Superior temporal gyrus (tissue), 1 donor: ENCODE results near the gene SUN1.
A peak's percentile ranks its signal among the peaks of the same experiment; 100 is the strongest.
"Not testable (repeated sequence)": the region's sequence is repeated elsewhere in the genome, so short reads cannot be mapped to it uniquely, and the experiment has no call there.

Experiments used
- DNase-seq: peaks from one replicate; pipeline ENCODE4 v3.0.0-alpha.2; 2016; ENCODE audit errors: extremely low spot score

The SUN1 gene

GRCh38 chr7:832167-832967 lies at the start of gene SUN1:
Gene SUN1 (plus strand): TSS chr7:832476. CDS start chr7:832525, 49 bp downstream.
- no peak for DNase-seq

DNA sequence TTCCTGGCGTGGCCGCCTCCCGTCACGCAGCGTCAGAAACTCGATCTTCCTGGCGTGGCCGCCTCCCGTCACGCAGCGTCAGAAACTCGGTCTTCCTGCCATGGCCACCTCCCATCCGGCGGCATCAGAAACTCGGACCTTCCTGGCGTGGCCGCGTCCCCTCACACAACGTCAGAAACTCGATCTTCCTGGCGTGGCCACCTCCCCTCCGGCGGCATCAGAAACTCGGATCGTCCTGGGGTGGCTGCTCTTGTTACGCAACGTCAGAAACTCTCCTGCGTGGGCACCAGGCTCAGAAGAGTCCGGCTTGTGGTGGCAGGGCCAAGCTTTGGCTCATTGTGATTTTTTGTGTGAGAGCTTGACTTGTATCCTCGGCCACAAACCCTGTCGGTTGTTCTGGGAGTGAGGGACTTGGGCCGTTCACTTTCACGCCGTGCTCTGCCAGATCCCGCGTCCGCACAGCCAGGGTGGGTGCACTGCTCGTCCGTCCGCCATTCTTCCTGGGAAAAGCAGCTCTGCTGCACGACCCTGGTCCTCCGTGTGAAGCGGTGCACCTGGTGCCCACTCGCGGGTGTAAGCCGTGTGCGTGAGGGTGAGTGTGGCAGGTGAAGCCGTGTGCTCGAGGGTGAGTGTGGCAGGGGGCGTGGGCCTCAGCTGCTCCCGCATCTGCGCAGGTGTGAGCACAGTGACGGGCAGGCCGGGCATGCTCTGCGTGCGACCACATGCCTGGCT lies 49.4 kb upstream of the SUN1 start:
- DNase-seq = no peak

DNA sequence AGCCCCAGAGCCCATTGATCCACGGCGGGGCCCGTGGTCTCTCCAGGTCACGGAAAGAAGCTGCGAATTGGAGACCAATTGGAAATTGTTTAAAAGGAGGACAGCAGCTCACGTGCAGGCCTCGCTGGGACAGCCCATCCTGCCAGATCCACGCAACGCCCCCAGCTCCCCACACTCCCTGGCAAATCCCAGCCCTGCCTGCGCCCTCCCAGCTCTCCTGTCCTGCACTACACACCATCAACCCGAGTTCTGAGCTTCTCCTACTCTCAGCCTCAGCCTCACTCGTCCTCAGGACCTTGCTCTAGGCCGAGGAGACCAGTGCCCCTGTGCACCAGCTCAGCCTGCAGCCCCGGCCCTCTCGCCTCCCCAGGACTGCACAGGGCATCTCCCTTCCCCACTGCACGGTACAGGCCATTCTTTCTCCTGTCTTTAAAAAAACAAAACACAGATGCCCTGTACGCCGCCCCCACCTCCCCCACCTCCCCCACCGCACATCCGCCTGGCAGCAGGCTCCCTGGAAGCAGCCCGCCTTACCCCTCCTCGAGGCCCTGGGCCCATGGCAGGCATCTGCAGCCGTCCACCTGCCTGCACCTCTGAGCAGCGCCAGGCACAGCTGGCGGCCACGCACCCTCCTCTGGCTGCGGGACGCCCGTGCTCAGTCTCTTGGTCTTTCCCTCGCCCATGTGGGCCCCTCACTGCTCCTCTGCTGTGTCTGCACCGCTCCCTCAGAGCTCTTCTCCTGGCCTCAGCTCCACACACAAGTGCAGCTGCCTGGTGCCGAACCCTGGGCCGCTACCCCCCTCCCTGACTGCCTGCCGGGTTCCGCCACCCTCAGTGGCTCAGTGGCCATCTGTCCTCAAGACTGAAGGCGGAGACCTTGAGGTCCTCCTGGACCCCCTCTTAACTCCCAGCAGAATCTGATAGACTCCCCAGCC lies 48.5 kb upstream of the SUN1 start:
- no peak for DNase-seq

DNA sequence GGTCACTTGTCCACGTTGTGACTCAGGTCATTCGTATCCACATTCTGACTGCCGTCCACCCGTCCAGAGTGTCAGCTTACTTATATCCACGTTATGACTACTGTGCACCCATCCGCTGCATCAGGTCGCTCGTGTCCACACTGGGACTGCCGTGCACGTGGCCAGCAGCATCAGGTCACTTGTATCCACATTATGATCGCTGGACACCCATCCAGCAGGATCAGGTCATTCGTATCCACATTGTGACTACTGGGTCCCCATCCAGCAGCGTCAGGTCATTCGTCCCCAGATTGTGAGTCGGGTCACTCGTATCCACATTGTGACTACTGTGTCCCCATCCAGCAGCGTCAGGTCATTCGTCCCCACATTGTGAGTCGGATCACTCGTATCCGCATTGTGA lies 47.3 kb upstream of the SUN1 start:
- no peak for DNase-seq

DNA sequence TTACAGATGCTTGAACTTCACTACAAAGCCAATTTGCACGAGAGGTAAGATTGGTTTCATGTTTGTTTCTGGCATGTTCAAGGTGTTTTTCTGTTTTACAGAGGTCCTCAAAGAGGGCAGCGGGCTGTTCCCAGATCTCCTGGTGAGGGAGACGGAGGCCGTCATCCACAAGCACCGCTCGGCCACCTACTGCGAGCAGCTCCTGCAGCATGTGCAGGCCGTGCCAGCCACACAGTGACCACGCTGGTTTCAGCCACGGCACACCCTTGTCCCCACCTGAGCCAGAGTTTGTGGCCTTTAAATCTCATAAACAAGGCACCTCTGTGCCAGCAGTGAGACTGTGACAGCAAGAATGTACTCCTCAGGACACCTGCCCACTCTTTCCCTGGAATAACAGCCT lies 46.9 kb upstream of the SUN1 start:
- no peak for DNase-seq

- DNase-seq = peak; percentile 73
Measured at GRCh38 chr7:786472-787255, 45.6 kb upstream of the SUN1 start.

DNA sequence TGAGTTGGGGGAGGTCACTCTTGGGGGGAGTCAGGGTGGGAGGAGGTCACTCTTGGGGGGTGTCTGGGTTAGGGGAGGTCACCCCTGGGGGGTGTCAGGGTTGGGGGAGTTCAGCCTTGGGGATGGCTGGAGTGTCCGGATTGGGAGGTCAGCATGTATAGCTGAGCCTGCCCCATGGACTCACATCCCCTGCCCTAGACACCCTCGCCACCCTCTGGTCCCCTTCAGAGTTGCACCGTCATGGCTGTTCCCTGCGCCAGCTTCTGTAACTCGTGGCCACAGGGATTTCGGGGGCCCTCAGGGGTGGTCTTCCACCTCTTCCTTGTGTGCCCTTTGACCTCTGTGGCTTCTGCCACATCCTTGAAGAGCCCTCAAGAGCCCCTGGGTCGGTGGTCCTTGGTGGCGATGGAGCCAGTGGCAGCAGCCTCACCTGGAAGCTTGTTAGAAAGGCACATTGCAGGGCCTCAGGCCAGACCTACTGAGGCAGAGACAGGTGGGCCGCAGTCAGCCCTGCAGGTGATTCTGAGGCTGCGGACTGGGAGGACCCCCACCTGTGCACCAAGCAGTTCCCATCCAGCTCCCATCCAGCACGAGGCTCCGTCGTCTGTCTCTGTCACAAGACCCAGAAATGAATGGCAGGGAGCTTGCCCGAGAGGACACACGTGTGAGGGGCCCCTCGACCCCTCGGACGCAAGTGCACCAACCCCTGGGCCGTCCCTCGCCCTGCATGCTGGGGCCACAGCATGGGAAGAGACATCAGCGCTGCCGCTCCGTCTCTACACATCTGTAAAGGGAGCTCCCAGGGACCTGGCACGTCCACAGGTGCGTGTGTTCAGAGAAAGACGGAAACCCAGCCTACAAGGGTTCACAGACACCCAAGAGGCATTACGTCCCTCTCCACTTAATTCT lies 44.7 kb upstream of the SUN1 start:
- no peak for DNase-seq

DNA sequence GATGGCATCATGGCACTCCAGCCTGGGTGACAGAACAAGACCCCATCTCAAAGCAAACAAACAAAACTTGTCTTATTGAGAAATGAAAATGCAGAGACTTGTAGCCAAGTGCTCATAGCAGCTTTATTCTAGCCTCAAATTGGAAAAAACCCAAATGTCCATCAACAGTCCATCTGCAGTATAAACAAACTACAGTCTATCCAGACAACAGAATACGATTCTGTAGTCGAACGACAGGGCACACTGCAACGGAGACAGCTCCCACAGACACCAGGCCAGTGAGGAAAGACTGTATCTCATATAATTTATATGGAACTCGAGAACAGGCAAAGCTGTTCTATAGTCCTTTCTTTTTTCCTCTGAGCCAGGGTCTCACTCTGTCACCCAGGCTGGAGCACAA lies 40.8 kb upstream of the SUN1 start:
- no peak for DNase-seq

DNA sequence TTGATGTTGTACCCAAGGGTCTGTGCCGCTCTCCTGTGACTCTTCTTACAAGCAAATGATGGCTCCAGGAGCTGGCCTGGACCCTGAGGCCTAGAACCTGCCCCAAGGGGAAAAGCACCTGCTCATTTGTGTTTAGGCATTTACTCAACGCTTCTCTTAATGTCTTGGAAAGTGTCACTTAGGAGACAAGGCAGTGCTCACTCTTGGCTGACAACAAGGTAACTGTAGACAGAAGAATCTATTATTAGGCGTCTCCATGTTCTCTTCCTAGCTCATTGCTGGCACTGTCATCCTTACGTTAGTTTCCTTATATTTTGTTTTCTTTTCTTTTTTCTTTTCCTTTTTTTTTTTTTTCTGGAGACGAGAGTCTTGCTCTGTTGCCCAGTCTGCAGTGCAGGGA lies 38.1 kb upstream of the SUN1 start:
- DNase-seq = no peak

DNA sequence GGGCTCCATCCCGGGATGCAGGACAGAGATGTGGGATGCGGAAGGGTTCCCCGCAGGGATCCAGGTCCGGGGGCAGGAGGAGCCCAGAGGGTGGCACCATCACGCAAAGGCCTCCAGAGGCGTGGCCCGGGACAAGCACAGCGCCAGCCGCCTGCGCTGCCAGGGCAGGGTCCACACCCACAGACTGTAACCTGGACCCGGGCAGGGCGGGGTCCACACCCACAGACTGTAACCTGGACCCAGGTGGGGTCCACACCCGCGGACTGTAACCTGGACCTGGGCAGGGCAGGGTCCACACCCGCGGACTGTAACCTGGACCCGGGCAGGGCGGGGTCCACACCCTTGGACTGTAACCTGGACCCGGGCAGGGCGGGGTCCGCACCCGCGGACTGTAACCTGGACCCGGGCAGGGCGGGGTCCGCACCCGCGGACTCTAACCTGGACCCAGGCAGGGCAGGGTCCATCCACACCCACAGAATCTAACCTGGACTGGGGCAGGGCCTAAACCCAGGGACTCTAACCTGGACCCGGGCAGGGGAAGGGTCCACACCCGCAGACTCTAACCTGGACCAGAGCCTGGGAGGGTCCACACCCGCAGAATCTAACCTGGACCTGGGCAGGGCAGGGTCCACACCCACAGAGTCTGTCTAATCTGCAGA lies 37.5 kb upstream of the SUN1 start:
- DNase-seq = no peak

- DNase-seq = not testable (repeated sequence)
Measured at GRCh38 chr7:796434-797169, 35.7 kb upstream of the SUN1 start.

GRCh38 chr7:798921-799470 lies 33.3 kb upstream of the SUN1 start:
- no peak for DNase-seq

- DNase-seq = no peak
Measured at GRCh38 chr7:800692-801091, 31.6 kb upstream of the SUN1 start.

DNA sequence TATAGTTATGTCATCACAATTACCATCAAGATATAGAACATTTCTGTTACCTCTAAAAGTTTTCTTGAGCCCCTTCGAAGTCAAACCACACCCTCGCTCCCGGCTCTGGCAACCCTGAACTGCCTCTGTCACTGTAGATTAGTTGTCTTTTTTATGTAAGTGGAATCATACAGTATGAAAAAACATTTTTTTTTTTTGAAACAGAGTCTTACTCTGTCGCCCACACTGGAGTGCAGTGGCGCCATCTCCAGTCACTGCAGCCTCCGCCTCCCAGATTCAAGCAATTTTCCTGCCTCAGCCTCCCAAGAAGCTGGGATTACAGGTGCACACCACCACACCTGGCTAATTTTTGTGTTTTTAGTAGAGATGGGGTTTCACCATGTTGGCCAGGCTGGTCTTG lies 30.9 kb upstream of the SUN1 start:
- DNase-seq = not testable (repeated sequence)

DNA sequence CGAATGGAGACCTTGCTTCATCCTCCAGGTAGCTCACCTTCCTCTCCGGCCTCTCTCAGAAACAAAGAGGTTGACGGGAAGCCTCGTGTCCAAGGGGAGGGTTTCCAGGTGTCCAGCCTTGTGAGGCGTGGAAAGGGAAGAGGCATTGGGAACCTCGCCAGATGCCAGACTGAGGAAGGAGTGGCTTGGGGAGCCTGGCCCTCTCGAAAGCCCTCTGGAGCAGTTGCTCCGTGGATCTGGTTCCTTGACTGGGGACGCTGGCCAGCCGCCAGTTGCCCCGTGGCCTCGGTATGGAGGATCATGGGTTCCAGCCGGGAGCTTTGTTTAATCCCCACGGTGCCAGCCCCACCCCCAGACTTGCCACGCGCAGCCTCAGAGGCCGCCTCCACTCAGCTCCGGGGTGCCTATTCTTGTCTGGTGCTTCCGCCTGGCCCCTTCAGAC lies 30.3 kb upstream of the SUN1 start:
- no peak for DNase-seq

DNA sequence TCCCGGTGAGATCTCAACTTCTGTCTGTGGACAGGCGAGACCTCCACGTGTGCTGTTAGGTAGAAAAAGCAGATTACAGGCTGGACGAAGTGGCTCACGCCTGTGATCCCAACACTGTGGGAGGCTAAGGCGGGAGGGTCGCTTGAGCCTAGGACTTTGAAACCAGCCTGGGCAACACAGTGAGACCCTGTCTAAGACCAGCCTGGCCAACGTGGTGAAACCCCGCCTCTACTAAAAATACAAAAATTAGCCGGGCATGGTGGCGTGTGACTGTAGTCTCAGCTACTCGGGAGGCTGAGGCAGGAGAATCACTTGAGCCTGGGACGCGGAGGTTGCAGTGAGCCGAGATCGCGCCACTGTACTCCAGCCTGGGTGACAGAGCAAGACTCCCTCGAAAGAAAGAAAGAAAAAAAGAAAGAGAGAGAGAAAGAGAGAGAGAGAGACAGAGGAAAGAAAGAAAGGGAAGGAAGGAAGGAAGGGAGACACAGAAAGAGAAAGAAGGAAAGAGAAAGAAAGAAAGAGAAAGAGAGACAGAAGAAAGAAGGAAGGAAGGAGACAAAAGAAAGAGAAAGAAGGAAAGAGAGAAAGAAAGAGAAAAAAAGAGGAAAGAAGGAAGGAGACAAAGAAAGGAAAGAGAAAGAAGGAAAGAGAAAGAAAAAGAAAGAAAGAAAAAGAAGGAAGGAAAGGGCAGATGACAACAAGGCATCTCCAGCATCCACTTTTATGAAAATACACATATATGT lies 29.6 kb upstream of the SUN1 start:
- DNase-seq = no peak

- DNase-seq = no peak
Measured at GRCh38 chr7:803243-803635, 29.0 kb upstream of the SUN1 start.

DNA sequence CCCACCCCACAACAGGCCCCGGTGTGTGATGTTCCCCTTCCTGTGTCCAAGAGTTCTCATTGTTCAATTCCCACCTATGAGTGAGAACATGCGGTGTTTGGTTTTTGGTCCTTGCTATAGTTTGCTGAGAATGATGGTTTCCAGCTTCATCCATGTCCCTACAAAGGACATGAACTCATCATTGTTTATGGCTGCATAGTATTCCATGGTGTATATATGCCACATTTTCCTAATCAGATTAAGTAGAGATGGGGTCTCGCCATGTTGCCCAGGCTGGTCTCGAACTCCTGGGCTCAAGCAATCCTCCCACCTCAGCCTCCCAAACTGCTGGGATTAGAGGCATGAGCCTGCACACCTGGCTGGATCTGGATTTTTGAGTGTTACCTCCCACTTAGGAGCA lies 28.5 kb upstream of the SUN1 start:
- not testable (repeated sequence) for DNase-seq
